ENCODE measurements around the gene PDGFC. TPM values are rescaled to one million over a fixed set of nuclear protein-coding genes. Genes with fewer than 3 reads are reported as not detected.

The PDGFC gene
- total and polyA plus RNA-seq, 2 of the 8 experiments (the other 6 are each of a cell fraction or from before 2014, with no cell fraction given), result 0.65 to 2.7 TPM

DNA sequence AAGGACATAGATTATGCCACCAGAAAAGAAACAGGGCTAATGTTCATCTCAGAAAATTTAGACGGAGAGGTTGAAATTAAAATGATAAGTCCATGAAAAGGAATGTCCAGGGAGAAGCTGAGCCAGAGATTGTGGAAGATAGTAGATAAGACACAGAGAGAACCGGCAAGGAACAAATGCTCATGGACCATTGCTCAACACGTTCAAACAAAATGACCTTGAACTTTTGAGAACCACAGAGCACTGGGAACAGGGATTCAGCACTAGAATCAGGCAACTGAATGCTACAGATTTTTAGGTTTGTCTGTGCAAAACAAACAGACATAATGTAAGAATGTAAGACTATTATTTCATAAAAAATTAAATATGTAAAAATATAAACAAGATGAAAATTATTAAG lies 206.3 kb downstream of the PDGFC start:
- Histone ChIP-seq H2BK20ac (ENCODE audit: low read length) (no peak overlapping the region), H3K27ac (ENCODE audit: low read depth, low read length) (no peak overlapping the region), H3K4me1 (replicated peaks in 1 of 4; ENCODE audit: control insufficient read depth in 3 of 4, insufficient read depth in 4 of 4, low read length in 3 of 4) (no peaks in the 10 kb centered on the region), H2BK5ac (ENCODE audit: low read depth, low read length) (no peak overlapping the region), H3K4me3 (ENCODE audit: extremely low read depth in 1 of 4, insufficient read depth in 2 of 4, low read depth in 3 of 4, low read length in 4 of 4) (no peak overlapping the region), H3K18ac (ENCODE audit: extremely low read depth, low read length) (no peak overlapping the region), H3K9me3 (ENCODE audit: insufficient read depth in 2 of 2, low read depth in 1 of 2, low read length in 1 of 2) (no peaks in the 10 kb centered on the region), H3K14ac (ENCODE audit: insufficient read length) (no peak overlapping the region), H3K79me2 (ENCODE audit: control insufficient read depth in 1 of 2, insufficient read depth in 2 of 2, low read length in 2 of 2) (no peaks in the 10 kb centered on the region), H4K8ac (ENCODE audit: extremely low read depth, insufficient read depth, low read length) (no peak overlapping the region), H3K27me3 (replicated peaks in 1 of 4; ENCODE audit: control insufficient read depth in 3 of 4, extremely low read depth in 1 of 4, insufficient read depth in 3 of 4, low read length in 3 of 4) (no peaks in the 10 kb centered on the region), H3K9ac (replicated peaks in 1 of 4; ENCODE audit: extremely low read depth in 1 of 4, low read depth in 3 of 4, low read length in 3 of 4) (no peak overlapping the region), H3K23me2 (ENCODE audit: low read depth, low read length) (no peaks in the 10 kb centered on the region), H3K79me1 (ENCODE audit: low read depth, low read length) (no peaks in the 10 kb centered on the region), H4K91ac (replicated peaks; ENCODE audit: insufficient read length, low read length) (no peak overlapping the region), H3K23ac (ENCODE audit: insufficient read length) (no peak overlapping the region), H4K5ac (ENCODE audit: insufficient read length, low read depth, low read length) (no peak overlapping the region), H2BK15ac (ENCODE audit: low read length) (no peak overlapping the region), H3K4ac (replicated peaks; ENCODE audit: insufficient read length, low read depth, low read length) (no peak overlapping the region), H3K4me2 (ENCODE audit: insufficient read depth in 1 of 2, low read depth in 2 of 2, low read length in 2 of 2) (no peak overlapping the region), H2AK5ac (ENCODE audit: low read depth, low read length) (no peak overlapping the region), H3K56ac (replicated peaks; ENCODE audit: insufficient read length, low read depth, low read length) (no peak overlapping the region), H2AFZ (ENCODE audit: low read length) (no peak overlapping the region), H3K36me3 (ENCODE audit: control insufficient read depth in 2 of 4, insufficient read depth in 4 of 4, low read length in 3 of 4) (no peaks in the 10 kb centered on the region), H4K20me1 (replicated peaks in 1 of 2; ENCODE audit: control insufficient read depth in 1 of 2, insufficient read depth in 2 of 2, low read length in 2 of 2) (no peaks in the 10 kb centered on the region), H2BK120ac (replicated peaks; ENCODE audit: low read depth, low read length) (no peak overlapping the region), H2BK12ac (ENCODE audit: low read depth, low read length) (no peak overlapping the region)
- DNase-seq (ENCODE audit: low read depth in 1 of 2, low spot score in 2 of 2) (no peak), FAIRE-seq (no peak)
- ChIA-PET POLR2A (ENCODE audit: partially characterized antibody) (no interaction called here), CTCF (ENCODE audit: partially characterized antibody) (no interaction called here)
- 85% methylated on average over 3 of the region's 3 CpGs; no CpG with 5 or more reads in 1 of the 2 experiments for WGBS, 2 experiments (ENCODE audit: extremely low coverage in 1 of 2, insufficient coverage in 1 of 2, insufficient read length in 1 of 2, insufficient replicate concordance in 2 of 2, low coverage in 1 of 2, low lambda C conversion rate in 2 of 2, missing lambda C conversion rate in 1 of 2)
- TF ChIP-seq EZH2 (IDR thresholded peaks at IDR 0.05; ENCODE audit: low read depth, low read length, severe bottlenecking) (no peak), ATF2 (IDR thresholded peaks at IDR 0.05; ENCODE audit: low read length) (no peak), RAD21 (IDR thresholded peaks at IDR 0.05 in 1 of 2, conservative IDR thresholded peaks at IDR 0.05 in 1 of 2; ENCODE audit: low read depth in 2 of 2, low read length in 2 of 2) (no peak), SP2 (IDR thresholded peaks at IDR 0.05; ENCODE audit: low read length) (no peak), GABPA (IDR thresholded peaks at IDR 0.05; ENCODE audit: borderline replicate concordance, insufficient read depth, low read length) (no peak), CBX8 (IDR thresholded peaks at IDR 0.05; ENCODE audit: borderline replicate concordance, low read depth, low read length) (no peak)
